Endothelial cell of umbilical vein (primary cell): ENCODE measurements around the gene CCDC88B.
A peak's percentile ranks its signal among the peaks of the same experiment; 100 is the strongest.

Experiments used
- CTCF ChIP-seq, 2 donors: IDR thresholded peaks; 1 replicate in 1 of 2; 2 replicates in 1 of 2; pipeline ENCODE4 v1.5.1; 2011; ENCODE audit warnings: low read length in 2 of 2, mild to moderate bottlenecking in 2 of 2, moderate library complexity in 2 of 2, control low read depth in 1 of 2, inconsistent platforms in 1 of 2, low read depth in 1 of 2; ENCODE audit not compliant: insufficient read depth in 1 of 2; ENCODE audit errors: extremely low read depth in 1 of 2
- EZH2 ChIP-seq: IDR thresholded peaks from 2 replicates; pipeline ENCODE4 v1.6.1; 2012; ENCODE audit warnings: borderline replicate concordance, low read depth, mild to moderate bottlenecking, moderate library complexity, low read length, inconsistent platforms; ENCODE audit not compliant: severe bottlenecking
- FOS ChIP-seq: IDR thresholded peaks from 2 replicates; pipeline ENCODE4 v1.6.1; 2011; ENCODE audit warnings: mild to moderate bottlenecking, low read length, moderate library complexity, borderline replicate concordance; ENCODE audit not compliant: insufficient read depth
- JUN ChIP-seq: IDR thresholded peaks from 2 replicates; pipeline ENCODE4 v1.6.1; 2011; ENCODE audit warnings: borderline replicate concordance, low read depth; ENCODE audit not compliant: insufficient read length, insufficient read depth
- MYC ChIP-seq: IDR thresholded peaks from one replicate; pipeline ENCODE4 v1.6.1; 2011; ENCODE audit warnings: mild to moderate bottlenecking, low read depth, low read length
- POLR2A ChIP-seq: IDR thresholded peaks from 2 replicates; pipeline ENCODE4 v1.6.1; 2012; ENCODE audit warnings: low read depth, mild to moderate bottlenecking, control low read depth, low read length
- POLR2AphosphoS5 ChIP-seq: IDR thresholded peaks from 2 replicates; pipeline ENCODE4 v1.6.1; 2012; ENCODE audit warnings: low read depth, mild to moderate bottlenecking, control low read depth, low read length, moderate library complexity; ENCODE audit not compliant: insufficient read depth
- TF ChIP-seq, protein P1 (sequence below): IDR thresholded peaks from 2 replicates; pipeline ENCODE4 v1.6.1; 2011; ENCODE audit not compliant: insufficient read depth, insufficient read length

DNA sequence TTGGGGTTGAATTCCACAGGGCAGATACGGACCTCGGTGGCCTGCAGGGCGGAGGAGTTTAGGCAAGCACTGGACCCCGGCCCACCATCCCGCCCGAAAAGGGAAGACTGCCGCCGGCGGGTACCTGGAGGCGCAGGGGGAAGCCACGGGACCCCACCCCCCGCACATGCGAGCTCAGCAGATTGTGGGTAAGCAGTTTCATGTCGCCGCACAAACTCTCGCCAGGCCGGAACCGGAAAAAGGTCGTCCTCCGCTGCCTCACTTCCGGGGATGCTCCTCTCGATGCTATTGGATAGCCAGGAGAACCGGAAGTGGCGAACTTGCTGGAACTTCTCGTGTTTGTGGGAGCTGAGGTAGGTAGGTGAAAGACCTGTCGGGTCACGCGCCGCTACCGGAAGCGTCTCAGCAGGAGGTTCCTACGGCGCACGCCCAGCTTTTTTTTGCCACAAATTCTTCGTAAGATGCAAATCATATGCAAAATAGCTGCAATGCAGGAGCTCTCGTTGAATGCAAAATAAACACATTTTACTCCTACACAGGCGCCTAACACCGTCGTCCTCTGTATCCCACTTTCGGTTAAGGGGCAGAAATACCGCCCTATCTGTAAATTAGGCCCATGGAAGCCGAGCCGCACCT is 22.6 kb upstream of the CCDC88B start, which contains the start of gene TRMT112:
- TF ChIP-seq CTCF (IDR thresholded peaks at IDR 0.05; ENCODE audit: extremely low read depth in 1 of 2, insufficient read depth in 1 of 2, low read depth in 1 of 2, low read length in 2 of 2) (no peak), POLR2A (peak; percentile 84), EZH2 (no peak), POLR2AphosphoS5 (peak; percentile 83), FOS (no peak), JUN (no peak), MYC (no peak)
- TF ChIP-seq, protein P1, sequence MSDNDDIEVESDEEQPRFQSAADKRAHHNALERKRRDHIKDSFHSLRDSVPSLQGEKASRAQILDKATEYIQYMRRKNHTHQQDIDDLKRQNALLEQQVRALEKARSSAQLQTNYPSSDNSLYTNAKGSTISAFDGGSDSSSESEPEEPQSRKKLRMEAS: peak; percentile 30
